GM23248 (cell line): ENCODE measurements around the gene SYNE2. TPM values are rescaled to one million over a fixed set of nuclear protein-coding genes. Genes with fewer than 3 reads are reported as not detected.

Experiments
- DNase-seq: peaks from one replicate; pipeline ENCODE4 v3.0.0-alpha.2; 2015
- H2AFZ ChIP-seq: fragments of 200-600 bp; sonication (generic); 2 replicates; pipeline ENCODE4 v1.6.1; 2016; ENCODE audit warnings: antibody characterized with exemption
- H3F3A ChIP-seq: fragments of 200-600 bp; sonication (generic); 2 replicates; pipeline ENCODE4 v1.6.1; 2016; ENCODE audit warnings: mild to moderate bottlenecking, antibody characterized with exemption, mixed run types; ENCODE audit not compliant: insufficient read depth
- H3K27ac ChIP-seq: fragments of 200-600 bp; sonication (generic); 2 replicates; pipeline ENCODE4 v1.5.1; 2016; ENCODE audit warnings: mild to moderate bottlenecking
- H3K27me3 ChIP-seq: fragments of 200-600 bp; sonication (generic); replicated peaks from 2 replicates; pipeline ENCODE4 v1.6.1; 2016; ENCODE audit warnings: mild to moderate bottlenecking; ENCODE audit not compliant: insufficient read depth
- H3K36me3 ChIP-seq: fragments of 200-600 bp; sonication (generic); 2 replicates; pipeline ENCODE4 v1.6.1; 2016; ENCODE audit warnings: low read depth, mild to moderate bottlenecking
- H3K4me1 ChIP-seq: fragments of 200-600 bp; sonication (generic); 2 replicates; pipeline ENCODE4 v1.6.1; 2016; ENCODE audit warnings: mild to moderate bottlenecking; ENCODE audit not compliant: insufficient read depth
- H3K4me2 ChIP-seq: fragments of 200-600 bp; sonication (generic); one replicate; pipeline ENCODE4 v1.6.1; 2016; ENCODE audit warnings: mild to moderate bottlenecking; ENCODE audit not compliant: unreplicated experiment
- H3K4me3 ChIP-seq: fragments of 200-600 bp; sonication (generic); 2 replicates; pipeline ENCODE4 v1.5.1; 2016; ENCODE audit warnings: mild to moderate bottlenecking
- H3K79me2 ChIP-seq: fragments of 200-600 bp; sonication (generic); 2 replicates; pipeline ENCODE4 v1.6.1; 2016; ENCODE audit warnings: mild to moderate bottlenecking; ENCODE audit not compliant: insufficient read depth
- H3K9ac ChIP-seq: fragments of 200-600 bp; sonication (generic); 2 replicates; pipeline ENCODE4 v1.6.1; 2016; ENCODE audit warnings: mild to moderate bottlenecking
- H3K9me2 ChIP-seq: fragments of 200-600 bp; sonication (generic); 2 replicates; pipeline ENCODE4 v1.6.1; 2016; ENCODE audit warnings: mixed run types, mild to moderate bottlenecking, moderate library complexity; ENCODE audit not compliant: insufficient read depth
- H3K9me3 ChIP-seq: fragments of 200-600 bp; sonication (generic); one replicate; pipeline ENCODE4 v1.6.1; 2017; ENCODE audit warnings: low read depth
- H4K20me1 ChIP-seq: fragments of 200-600 bp; sonication (generic); 2 replicates; pipeline ENCODE4 v1.6.0; 2016; ENCODE audit not compliant: insufficient read depth
- EZH2 ChIP-seq: fragments of 200-600 bp; sonication (generic); IDR thresholded peaks from 2 replicates; pipeline ENCODE4 v1.6.1; 2018; ENCODE audit warnings: antibody characterized with exemption, mild to moderate bottlenecking; ENCODE audit not compliant: insufficient read depth, poor library complexity, severe bottlenecking
- EZH2phosphoT487 ChIP-seq: fragments of 200-600 bp; sonication (generic); IDR thresholded peaks from 2 replicates; pipeline ENCODE4 v1.6.1; 2018; ENCODE audit warnings: antibody characterized with exemption, moderate library complexity, mild to moderate bottlenecking, low read depth; ENCODE audit not compliant: insufficient read depth
- WGBS, 2 experiments: methylation state at CpG; one replicate each; pipeline ENCODE4 v1.1.6; 2015 to 2017; ENCODE audit warnings: low lambda C conversion rate in 2 of 2, low coverage in 1 of 2; ENCODE audit errors: missing lambda C conversion rate in 2 of 2; 5-methylcytosine and 5-hydroxymethylcytosine counted together
- in situ Hi-C: fragments of 300-500 bp; cut with MboI; formaldehyde crosslinking; loops from 2 replicates; pipeline ENCODE4 v1.15.0; 2020
- polyA plus RNA-seq: library from polyadenylated mRNA; unstranded; fragments of >200 nt; fragmentation: Nextera tagmentation; extraction: Ambion mirVana; gene quantifications from 2 replicates; pipeline ENCODE4 v1.2.1, GENCODE V29; 2016
- total RNA-seq: library from RNA; depleted of rRNA; stranded (reverse); fragments of >200 nt; shearing (Covaris generic); gene quantifications from 2 replicates; pipeline ENCODE4 v1.2.3, GENCODE V29; 2014

The SYNE2 gene
- total and polyA plus RNA-seq, 2 experiments from 2014 or later = 2.8 to 4.4 TPM

GRCh38 chr14:63833728-63834127, 19.1 kb upstream of the SYNE2 start:
- 80 to 87% methylated on average over 1 of the region's 1 CpG for WGBS, 2 experiments
- no peak for TF ChIP-seq EZH2phosphoT487
- no peak for TF ChIP-seq EZH2
- Histone ChIP-seq H4K20me1 (no peaks in the 10 kb centered on the region), H3K4me2 (no peak overlapping the region), H3K27me3 (no peaks in the 10 kb centered on the region), H2AFZ (no peak overlapping the region), H3K27ac (no peak overlapping the region), H3K9me2 (no peaks in the 10 kb centered on the region), H3K4me3 (no peak overlapping the region), H3K4me1 (no peaks in the 10 kb centered on the region), H3F3A (no peaks in the 10 kb centered on the region), H3K9me3 (no peaks in the 10 kb centered on the region), H3K36me3 (no peaks in the 10 kb centered on the region), H3K79me2 (no peaks in the 10 kb centered on the region), H3K9ac (no peak overlapping the region)
- no peak for DNase-seq
- in situ Hi-C loops = no loop called here

- Histone ChIP-seq H3K4me3 (no peak overlapping the region), H3K4me1 (no peaks in the 10 kb centered on the region), H3F3A (no peaks in the 10 kb centered on the region), H2AFZ (no peak overlapping the region), H3K9ac (no peak overlapping the region), H3K36me3 (no peaks in the 10 kb centered on the region), H3K9me3 (no peaks in the 10 kb centered on the region), H3K9me2 (no peaks in the 10 kb centered on the region), H3K79me2 (no peaks in the 10 kb centered on the region), H3K27ac (no peak overlapping the region), H4K20me1 (no peaks in the 10 kb centered on the region), H3K27me3 (no peaks in the 10 kb centered on the region), H3K4me2 (no peak overlapping the region)
- in situ Hi-C loops = no loop called here
- WGBS, 2 experiments = 0 to 9% methylated on average over 1 of the region's 1 CpG
- no peak for TF ChIP-seq EZH2phosphoT487
- TF ChIP-seq EZH2 = no peak
- DNase-seq = no peak
Observed at GRCh38 chr14:63840981-63841380, 11.8 kb upstream of the SYNE2 start.

- no peak overlapping the region for H3K9ac ChIP-seq
- H3K4me1 ChIP-seq = no peaks in the 10 kb centered on the region
- WGBS, 2 experiments = 81 to 86% methylated on average over 3 of the region's 3 CpGs
Observed at GRCh38 chr14:63843796-63844195, 9.0 kb upstream of the SYNE2 start.

GRCh38 chr14:63848890-63849289, 3.9 kb upstream of the SYNE2 start:
- no peak for DNase-seq
- Histone ChIP-seq H3K4me3 (no peak overlapping the region), H3F3A (no peaks in the 10 kb centered on the region), H3K36me3 (no peaks in the 10 kb centered on the region), H3K4me1 (no peaks in the 10 kb centered on the region), H3K9me3 (no peaks in the 10 kb centered on the region), H3K27ac (no peak overlapping the region), H3K4me2 (no peak overlapping the region), H2AFZ (no peak overlapping the region), H3K9ac (no peak overlapping the region), H3K79me2 (no peaks in the 10 kb centered on the region), H3K27me3 (no peaks in the 10 kb centered on the region), H3K9me2 (no peaks in the 10 kb centered on the region), H4K20me1 (no peaks in the 10 kb centered on the region)
- TF ChIP-seq EZH2 (no peak), EZH2phosphoT487 (no peak)
- in situ Hi-C loops = no loop called here

More at GRCh38 chr14:63843796-63844195, 9.0 kb upstream of the SYNE2 start:
- Histone ChIP-seq H3K4me2 (no peak overlapping the region), H3K9me3 (no peaks in the 10 kb centered on the region), H3K27ac (no peak overlapping the region), H3K36me3 (no peaks in the 10 kb centered on the region), H3K27me3 (no peaks in the 10 kb centered on the region), H3K4me3 (no peak overlapping the region), H2AFZ (no peak overlapping the region), H3K9me2 (no peaks in the 10 kb centered on the region), H3F3A (no peaks in the 10 kb centered on the region), H3K79me2 (no peaks in the 10 kb centered on the region), H4K20me1 (no peaks in the 10 kb centered on the region)
- TF ChIP-seq EZH2 (no peak), EZH2phosphoT487 (no peak)
- no peak for DNase-seq
- in situ Hi-C loops = no loop called here

- Histone ChIP-seq H3K4me2 (peak overlapping the region; percentile 81), H3K4me3 (peak overlapping the region; percentile 76), H4K20me1 (no peaks in the 10 kb centered on the region), H3K9me2 (no peaks in the 10 kb centered on the region), H3K79me2 (no peaks in the 10 kb centered on the region), H3K9ac (peak overlapping the region; percentile 60), H3K27me3 (no peaks in the 10 kb centered on the region), H3K27ac (no peak overlapping the region), H3K9me3 (no peaks in the 10 kb centered on the region), H3F3A (no peaks in the 10 kb centered on the region), H2AFZ (peak overlapping the region; percentile 87), H3K4me1 (peaks cover 5% of the 10 kb centered on the region), H3K36me3 (no peaks in the 10 kb centered on the region)
- WGBS, 2 experiments = 23 to 24% methylated on average over 17 to 18 of the region's 18 CpGs
- no peak for TF ChIP-seq EZH2phosphoT487
- TF ChIP-seq EZH2 = no peak
- in situ Hi-C loops = no loop called here
- peak; percentile 45 for DNase-seq
Observed at GRCh38 chr14:63852271-63852816, 460 bp upstream of the SYNE2 start.
